Omental fat pad (tissue), 4 donors: Measurements from ENCODE around the gene PTPRD. TPM values are rescaled to one million over a fixed set of nuclear protein-coding genes. Genes with fewer than 3 reads are reported as not detected.

ENCODE experiments used
- ATAC-seq: fragments of 150-250 bp; one replicate; pipeline ENCODE4 v1.9.1; 2016; ENCODE audit warnings: mild to moderate bottlenecking, moderate library complexity; ENCODE audit not compliant: low FRiP score
- DNase-seq: peaks from one replicate; pipeline ENCODE4 v3.0.0-alpha.2; 2019; ENCODE audit warnings: low spot score
- total RNA-seq, 4 donors: library from RNA; depleted of rRNA; stranded (reverse); fragments of >200 nt; gene quantifications; one replicate each; pipeline ENCODE4 v1.1.0, GENCODE V29; 2016
- TF ChIP-seq, protein P1 (sequence below), 3 donors: fragments of 450-650 bp; IDR thresholded peaks; one replicate each; pipeline ENCODE4 v1.5.1; 2016 to 2017; ENCODE audit warnings: antibody characterized with exemption in 3 of 3, mild to moderate bottlenecking in 3 of 3, moderate library complexity in 2 of 3

Gene PTPRD
- total RNA-seq, 4 donors from 2014 or later: 3.5 to 34.2 (median 11.2) TPM

DNA sequence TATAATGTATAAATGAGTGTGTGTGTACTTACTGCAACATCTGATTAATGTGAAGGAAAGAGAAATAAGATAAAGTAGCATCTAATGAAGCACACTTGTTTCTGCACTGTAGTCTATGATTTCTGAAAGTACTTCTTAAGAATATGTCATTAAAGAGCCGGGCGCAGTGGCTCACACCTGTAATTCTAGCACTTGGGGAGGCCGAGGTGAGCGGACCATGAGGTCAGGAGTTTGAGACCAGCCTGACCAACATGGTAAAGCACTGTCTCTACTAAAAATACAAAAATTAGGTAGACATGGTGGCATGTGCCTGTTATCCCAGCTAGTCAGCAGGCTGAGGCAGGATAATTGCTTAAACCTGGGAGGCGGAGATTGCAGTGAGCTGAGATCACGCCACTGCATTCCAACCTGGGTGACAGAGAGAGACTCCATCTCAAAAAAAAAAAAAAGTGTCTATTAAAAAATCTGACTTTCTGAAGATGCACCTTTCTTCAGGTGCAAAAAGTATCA is 556.9 kb downstream of the PTPRD start:
- TF ChIP-seq, protein P1, sequence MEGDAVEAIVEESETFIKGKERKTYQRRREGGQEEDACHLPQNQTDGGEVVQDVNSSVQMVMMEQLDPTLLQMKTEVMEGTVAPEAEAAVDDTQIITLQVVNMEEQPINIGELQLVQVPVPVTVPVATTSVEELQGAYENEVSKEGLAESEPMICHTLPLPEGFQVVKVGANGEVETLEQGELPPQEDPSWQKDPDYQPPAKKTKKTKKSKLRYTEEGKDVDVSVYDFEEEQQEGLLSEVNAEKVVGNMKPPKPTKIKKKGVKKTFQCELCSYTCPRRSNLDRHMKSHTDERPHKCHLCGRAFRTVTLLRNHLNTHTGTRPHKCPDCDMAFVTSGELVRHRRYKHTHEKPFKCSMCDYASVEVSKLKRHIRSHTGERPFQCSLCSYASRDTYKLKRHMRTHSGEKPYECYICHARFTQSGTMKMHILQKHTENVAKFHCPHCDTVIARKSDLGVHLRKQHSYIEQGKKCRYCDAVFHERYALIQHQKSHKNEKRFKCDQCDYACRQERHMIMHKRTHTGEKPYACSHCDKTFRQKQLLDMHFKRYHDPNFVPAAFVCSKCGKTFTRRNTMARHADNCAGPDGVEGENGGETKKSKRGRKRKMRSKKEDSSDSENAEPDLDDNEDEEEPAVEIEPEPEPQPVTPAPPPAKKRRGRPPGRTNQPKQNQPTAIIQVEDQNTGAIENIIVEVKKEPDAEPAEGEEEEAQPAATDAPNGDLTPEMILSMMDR (IDR thresholded peaks at IDR 0.05): no peak

DNA sequence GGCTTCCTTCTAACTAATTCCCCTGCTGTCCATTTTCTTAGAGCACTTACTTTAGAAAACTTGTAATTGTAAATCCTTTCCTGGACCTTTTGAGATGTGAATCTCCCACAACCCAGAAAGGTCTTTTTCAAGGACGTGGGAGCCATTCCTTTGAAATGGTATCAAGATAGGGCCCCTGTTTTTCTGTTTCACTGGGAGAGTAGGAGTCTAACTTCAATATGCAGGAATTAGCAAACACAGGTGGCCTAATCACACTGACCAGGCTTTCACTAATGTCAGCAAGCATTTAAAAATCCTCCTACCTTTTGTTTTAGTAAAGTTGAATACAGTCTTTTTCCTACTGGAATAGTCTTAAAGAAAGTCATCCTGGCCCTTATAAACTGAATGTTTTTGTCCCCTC is 558.3 kb downstream of the PTPRD start:
- no peak for DNase-seq
- no peak for ATAC-seq

More for the DNA sequence above, 556.9 kb downstream of the PTPRD start:
- DNase-seq: no peak
- ATAC-seq: no peak

DNA sequence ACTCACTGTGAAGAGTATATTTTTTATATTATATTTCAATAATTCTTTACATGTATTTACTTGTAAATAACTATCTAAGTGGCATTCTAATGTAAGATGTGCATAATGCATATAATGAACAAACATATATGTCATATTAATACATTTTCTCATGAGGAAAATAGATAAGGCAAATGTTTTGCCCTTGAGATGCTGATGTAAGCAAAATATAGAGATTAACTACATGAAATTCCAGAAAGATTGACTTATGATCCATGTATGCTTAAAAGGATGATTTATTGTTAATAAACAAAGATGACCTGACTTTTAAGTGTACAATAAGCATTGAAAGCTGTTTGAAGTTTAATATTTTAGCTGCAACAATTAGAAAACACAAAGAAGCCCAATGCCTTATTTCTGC is 559.9 kb downstream of the PTPRD start:
- TF ChIP-seq, protein P1 (IDR thresholded peaks at IDR 0.05): no peak
- ATAC-seq: no peak
- DNase-seq: no peak

More for the DNA sequence above, 558.3 kb downstream of the PTPRD start:
- TF ChIP-seq, protein P1 (IDR thresholded peaks at IDR 0.05): no peak

DNA sequence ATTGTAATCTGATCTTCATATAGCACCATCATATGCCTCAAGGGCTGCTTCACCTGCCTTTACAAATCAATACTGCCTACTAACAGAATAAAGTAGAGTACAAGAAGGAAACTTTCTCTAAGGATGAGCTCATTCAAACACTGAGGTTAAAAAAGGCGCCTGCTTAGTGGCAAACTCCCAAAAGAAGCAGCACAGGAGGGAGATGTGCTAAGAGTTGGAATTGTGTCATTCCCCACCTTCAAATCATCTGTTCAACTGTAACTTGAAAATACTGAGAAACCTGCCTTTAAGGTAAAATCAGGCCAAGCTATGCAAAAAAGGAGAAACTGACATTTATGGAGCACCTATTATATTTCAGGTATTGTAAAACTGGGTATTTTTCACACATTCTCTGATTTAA is 560.6 kb downstream of the PTPRD start:
- no peak for ATAC-seq
- TF ChIP-seq, protein P1 (IDR thresholded peaks at IDR 0.05): no peak
- DNase-seq: no peak

DNA sequence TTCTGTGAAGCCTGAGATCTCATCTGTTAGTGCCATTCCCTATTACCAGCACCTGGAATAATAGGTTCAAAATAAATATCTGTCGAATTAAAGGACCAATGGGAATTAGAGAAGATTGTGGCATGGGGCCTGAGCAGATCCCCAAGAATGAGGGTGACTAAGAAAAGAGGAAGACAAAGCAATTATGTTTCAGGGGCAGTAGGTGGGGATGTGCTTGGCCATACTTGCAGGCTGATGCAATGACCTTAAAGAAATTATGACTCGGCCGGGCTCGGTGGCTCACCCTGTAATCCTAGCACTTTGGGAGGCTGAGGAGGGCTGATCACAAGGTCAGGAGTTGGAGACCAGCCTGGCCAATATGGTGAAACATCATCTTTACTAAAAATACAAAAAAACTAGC is 562.8 kb downstream of the PTPRD start:
- TF ChIP-seq, protein P1 (IDR thresholded peaks at IDR 0.05): no peak
- DNase-seq: no peak
- ATAC-seq: no peak

DNA sequence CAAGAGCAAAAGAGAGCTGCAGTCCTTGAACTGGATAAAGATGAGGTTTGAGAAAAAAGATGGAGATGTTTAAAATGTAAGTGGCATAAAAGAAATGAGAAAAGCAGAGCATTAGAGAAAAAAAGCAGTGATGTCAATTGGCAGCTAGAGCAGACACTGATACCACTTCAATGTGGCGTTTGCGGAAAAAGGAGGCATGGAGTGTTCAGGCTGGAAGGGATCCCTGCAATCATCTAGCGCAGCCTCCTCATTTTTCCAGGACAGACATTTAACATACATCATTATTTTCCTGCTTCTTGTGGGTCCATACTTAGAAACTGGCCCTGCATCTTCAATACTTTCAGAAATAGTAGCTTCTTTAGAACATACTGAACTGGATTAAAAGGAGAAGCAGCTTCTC is 563.8 kb downstream of the PTPRD start:
- no peak for DNase-seq
- ATAC-seq: no peak
- TF ChIP-seq, protein P1 (IDR thresholded peaks at IDR 0.05): no peak

DNA sequence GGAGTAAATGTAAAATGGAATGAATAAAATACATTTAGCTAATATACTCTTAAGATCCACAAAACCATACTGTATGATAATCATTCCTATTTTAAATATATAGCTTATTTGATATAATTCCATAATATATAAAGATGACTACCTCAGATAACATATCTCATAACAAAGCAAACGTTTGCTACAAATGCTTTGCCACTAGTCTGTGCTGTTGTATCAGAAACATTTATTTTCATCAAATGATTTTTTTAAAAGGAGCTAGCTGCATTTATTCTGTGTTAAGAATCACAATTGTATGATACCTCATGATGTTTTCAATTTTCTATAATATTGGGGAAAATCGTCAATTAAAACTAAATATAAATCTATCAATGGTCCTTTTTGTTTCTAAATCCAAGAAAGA is 567.2 kb downstream of the PTPRD start:
- no peak for ATAC-seq
- TF ChIP-seq, protein P1 (IDR thresholded peaks at IDR 0.05): no peak
- no peak for DNase-seq
